ENCODE measurements around the gene RHEX.
"Not testable (repeated sequence)": the region's sequence is repeated elsewhere in the genome, so short reads cannot be mapped to it uniquely, and the experiment has no call there.

RHEX gene

DNA sequence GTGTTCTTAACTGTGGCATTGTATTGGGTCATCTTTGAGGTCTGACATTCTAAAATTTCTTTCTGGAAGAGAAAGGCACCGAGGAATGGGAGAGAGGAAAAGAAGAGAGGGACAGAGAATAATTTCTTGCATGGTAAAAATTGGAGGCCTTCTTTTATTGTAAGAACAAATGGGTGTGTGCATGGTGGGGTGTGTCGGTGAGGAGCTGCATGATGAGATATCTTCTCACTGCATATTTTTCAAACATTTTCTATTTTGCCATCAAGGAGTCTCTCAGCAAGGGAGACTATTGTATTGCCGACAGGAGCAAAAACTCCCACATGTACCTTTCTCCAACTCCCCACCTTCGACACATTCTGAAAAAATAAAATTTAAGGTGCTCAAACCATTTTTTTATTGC lies 22.8 kb upstream of the RHEX start:
- no peak for DNase-seq (ENCODE audit: low read depth, low spot score)

DNA sequence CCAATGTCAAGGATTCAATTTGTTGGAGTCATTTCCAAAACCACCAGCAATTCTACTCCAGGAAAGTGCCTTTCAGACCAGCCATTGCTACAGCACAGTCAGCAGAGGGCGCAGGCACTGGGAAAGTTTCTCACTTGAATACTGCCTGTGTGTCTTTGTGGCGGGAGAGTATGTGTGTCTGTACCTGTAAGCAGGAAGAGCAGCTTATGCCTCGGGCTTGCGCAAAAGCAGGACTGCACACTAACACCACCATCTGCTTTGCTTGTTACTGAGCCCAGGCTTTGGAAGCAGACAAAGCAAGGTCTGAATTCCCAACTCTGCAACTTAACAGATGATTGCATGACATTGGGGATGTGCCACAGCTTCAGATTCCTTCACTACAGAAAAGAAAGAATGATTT lies 22.3 kb upstream of the RHEX start:
- peak; percentile 81 for DNase-seq (ENCODE audit: low read depth, low spot score)

DNA sequence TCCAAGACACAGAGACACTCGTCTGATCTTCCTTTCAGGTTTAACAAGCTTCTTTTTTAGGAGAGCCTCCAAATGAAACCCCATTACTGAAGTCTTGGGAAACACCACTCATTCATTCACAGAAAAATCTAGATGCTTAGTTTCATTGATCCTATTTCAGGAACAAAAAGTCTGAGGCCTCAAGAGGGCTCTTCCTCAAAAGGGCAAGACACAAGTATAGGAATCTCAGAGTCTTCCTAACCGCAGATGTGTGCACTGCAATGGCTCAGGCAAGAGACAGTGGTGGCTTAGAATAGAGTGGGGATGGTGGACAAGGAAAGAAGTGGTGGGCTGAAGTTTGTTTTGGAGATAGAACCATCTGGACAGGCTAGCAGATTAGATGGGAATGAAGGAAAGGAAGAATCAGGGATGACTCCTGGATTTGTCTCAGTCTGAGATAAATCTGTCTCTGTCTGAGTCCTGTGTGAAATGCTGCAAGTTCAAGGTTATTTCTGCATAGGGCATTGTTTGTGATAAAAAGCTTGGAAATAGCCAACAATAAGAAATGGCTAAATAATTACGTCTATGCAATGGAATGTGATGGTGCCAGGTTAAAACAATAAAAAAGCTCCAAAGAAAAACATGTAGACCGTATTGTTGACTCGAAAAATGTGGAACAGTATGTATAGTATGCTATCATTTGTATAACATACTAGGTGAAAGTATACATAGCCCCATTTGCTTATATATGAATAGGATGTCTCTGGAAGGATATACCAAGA lies 20.4 kb upstream of the RHEX start:
- DNase-seq (ENCODE audit: low read depth, low spot score) = no peak

GRCh38 chr1:206035027-206035426 lies 17.9 kb upstream of the RHEX start:
- DNase-seq (ENCODE audit: low read depth, low spot score) = no peak

- no peak for DNase-seq (ENCODE audit: low read depth, low spot score)
Observed at GRCh38 chr1:206036663-206037455, 16.1 kb upstream of the RHEX start.

GRCh38 chr1:206037581-206037980 lies 15.4 kb upstream of the RHEX start:
- DNase-seq (ENCODE audit: low read depth, low spot score) = no peak

- no peak for DNase-seq (ENCODE audit: low read depth, low spot score)
Observed at GRCh38 chr1:206039046-206039973, 13.7 kb upstream of the RHEX start.

- DNase-seq (ENCODE audit: low read depth, low spot score) = no peak
Observed at GRCh38 chr1:206040328-206040727, 12.6 kb upstream of the RHEX start.

DNA sequence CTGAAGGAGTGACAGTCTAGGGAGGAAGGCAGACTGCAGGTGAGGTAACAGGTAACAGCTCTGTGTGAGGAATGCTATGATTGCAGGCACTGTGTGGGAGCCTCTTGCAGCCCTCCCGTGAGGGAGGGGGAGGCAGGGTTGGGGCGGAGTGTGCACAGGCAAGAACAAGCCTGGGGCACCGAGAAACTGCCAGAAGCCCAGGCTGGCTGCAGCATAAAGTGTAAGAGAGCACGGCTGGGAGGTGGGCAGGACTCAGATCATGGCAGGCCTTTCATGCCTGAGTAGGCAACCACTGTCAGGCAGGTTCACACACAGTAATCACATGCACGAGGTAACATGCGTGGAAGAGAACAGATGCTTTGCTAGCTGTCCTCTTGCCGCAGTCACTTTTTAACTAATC lies 11.3 kb upstream of the RHEX start:
- no peak for DNase-seq (ENCODE audit: low read depth, low spot score)

DNA sequence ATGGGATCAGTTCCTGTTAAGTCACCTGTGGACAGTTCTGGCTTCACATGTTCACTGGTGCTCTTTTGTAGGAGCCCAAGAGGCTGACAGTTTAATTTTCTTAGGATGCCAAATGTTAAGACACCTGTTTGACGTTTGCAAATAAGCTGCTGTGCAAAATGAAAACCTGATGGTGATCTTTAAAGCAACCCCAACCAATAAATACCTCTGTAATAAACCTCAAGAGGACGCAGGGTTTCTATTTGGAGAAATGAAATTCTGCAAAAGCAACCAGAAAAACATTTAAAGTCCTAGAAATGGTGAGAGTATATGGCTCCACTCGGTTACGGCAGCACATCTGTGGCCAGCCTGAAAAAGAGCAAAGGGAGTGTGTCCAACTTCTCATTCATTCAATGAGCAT lies 5.7 kb upstream of the RHEX start:
- DNase-seq (ENCODE audit: low read depth, low spot score) = no peak

DNA sequence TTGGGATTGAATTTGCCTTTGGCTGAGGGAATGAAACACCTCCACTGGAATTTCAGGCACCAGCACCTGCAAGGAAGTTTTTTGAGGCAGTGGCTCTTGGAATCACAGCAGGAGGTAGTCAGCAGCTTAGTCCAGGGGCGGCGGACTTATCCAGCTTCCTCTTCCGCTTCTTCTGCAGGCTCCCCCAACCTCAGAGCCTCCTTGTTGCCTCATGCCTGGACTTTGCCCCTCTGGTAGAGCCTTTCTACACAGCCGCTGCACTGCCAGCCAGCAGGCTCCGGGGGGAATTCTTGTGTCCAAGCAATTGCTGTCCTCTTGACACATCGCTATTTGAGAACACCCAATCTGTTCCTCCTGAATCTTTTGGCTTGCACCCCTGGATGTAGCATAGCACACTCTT lies 4.4 kb upstream of the RHEX start:
- DNase-seq (ENCODE audit: low read depth, low spot score) = no peak

DNA sequence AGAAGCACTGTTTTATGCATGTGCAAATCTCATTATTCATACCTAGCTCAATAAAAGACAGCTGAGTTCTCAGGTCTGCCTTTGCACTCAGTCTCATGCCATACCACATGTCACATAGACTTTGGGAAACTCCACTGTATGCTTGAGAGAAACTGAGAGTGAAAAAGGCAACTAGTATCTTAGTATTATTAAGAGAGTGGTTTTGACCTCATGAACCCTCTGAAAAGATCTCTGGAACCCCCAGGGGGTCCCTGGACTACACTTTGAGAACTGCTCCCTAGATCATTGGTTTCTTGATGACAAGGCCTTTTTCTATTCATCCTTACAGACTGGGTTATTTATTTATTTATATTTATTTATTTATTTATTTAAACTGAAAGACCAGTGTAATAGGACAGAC lies 3.7 kb upstream of the RHEX start:
- DNase-seq (ENCODE audit: low read depth, low spot score) = no peak

- DNase-seq (ENCODE audit: low read depth, low spot score) = no peak
Observed at GRCh38 chr1:206049919-206050600, 2.9 kb upstream of the RHEX start.

DNA sequence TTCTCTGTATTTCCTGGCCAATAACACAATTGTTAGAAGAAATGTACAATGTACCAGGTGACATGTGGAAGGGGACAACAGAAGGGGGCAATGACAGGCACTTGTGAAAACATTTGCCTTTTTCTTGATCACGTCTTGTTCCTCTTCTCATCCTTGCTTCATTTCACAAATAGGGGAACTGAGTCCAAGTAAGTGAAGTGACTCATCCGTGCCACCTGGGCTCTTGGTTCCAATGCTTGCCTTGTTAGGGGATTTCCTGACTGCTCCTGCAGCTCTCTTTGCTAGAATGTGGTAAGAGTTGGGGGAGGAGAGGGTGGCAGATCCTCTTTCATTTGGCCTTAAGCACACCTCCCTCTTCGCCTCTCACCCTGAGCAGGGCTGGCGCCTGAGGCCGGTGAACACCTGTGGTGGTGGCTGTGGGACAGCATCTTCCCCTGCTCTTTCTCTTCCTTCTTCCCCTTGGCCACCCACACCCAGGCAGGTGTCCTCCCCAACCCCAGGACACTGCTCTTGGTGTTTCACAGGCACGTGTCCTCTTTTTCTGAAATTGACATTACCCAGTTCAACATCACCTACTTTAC lies 2.2 kb upstream of the RHEX start:
- peak; percentile 13 for DNase-seq (ENCODE audit: low read depth, low spot score)

GRCh38 chr1:206052231-206052865 lies 625 bp upstream of the RHEX start:
- not testable (repeated sequence) for DNase-seq (ENCODE audit: low read depth, low spot score)

DNA sequence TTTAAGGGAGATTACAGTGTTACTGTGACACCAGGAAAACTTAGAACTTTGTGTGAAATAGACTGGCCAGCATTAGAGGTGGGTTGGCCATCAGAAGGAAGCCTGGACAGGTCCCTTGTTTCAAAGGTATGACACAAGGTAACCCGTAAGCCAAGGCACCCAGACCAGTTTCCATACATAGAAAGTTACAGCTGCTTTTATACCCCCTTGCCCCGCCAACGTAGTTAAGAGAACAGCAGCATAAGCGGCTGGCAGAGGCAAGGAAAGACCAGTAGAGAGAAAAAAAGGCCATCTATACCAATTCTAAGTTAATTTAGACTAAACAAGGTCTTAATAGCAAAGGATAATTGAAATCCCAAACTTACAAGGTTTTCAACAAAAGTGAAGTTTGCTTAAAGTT lies 643 bp downstream of the RHEX start:
- not testable (repeated sequence) for DNase-seq (ENCODE audit: low read depth, low spot score)

GRCh38 chr1:206055069-206055625 lies 2.2 kb downstream of the RHEX start:
- DNase-seq (ENCODE audit: low read depth, low spot score) = not testable (repeated sequence)

DNA sequence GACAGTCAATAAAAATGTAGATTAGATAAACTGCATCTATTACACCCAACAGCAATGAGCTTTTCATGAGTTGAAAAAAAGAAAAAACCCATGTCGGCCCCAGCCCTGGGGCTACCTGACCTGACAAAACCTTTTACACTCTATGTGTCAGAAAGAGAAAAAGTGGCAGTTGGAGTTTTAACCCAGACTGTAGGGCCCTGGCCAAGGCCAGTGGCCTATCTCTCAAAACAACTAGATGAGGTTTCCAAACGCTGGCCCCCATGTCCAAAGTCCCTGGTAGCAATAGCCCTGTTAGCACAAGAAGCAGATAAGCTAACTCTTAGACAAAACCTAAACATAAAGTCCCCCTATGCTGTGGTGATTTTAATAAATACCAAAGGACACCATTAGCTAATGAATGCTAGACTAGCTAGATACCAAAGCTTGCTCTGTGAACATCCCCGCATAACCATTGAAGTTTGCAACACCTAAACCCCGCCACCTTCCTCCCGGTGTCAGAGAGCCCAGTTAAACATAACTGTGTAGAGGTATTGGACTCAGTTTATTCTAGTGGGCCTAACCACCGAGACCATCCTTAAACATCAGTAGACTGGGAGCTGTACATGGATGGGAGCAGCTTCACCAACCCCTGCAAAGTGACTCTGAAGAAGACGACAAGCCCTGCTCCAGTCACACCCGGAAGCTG lies 2.8 kb downstream of the RHEX start:
- not testable (repeated sequence) for DNase-seq (ENCODE audit: low read depth, low spot score)

- not testable (repeated sequence) for DNase-seq (ENCODE audit: low read depth, low spot score)
Observed at GRCh38 chr1:206058289-206058926, 5.4 kb downstream of the RHEX start.
